HUES6 (cell line): ENCODE results near the gene ZBTB22.
"Not testable (repeated sequence)": the region's sequence is repeated elsewhere in the genome, so short reads cannot be mapped to it uniquely, and the experiment has no call there.

ENCODE experiments used
- H3K27ac ChIP-seq: 2 replicates; pipeline ENCODE4 v1.7.0; 2013; ENCODE audit warnings: low read depth, mild to moderate bottlenecking, low read length, inconsistent platforms
- H3K27me3 ChIP-seq: 2 replicates; pipeline ENCODE4 v1.6.1; 2013; ENCODE audit warnings: low read length; ENCODE audit not compliant: control insufficient read depth, insufficient read depth
- H3K36me3 ChIP-seq: 2 replicates; pipeline ENCODE4 v1.6.1; 2013; ENCODE audit warnings: low read length; ENCODE audit not compliant: control insufficient read depth, insufficient read depth
- H3K4me1 ChIP-seq: 2 replicates; pipeline ENCODE4 v1.6.1; 2013; ENCODE audit warnings: low read length; ENCODE audit not compliant: control insufficient read depth, insufficient read depth
- H3K4me3 ChIP-seq: 2 replicates; pipeline ENCODE4 v1.5.1; 2013; ENCODE audit warnings: low read depth, low read length
- H3K9ac ChIP-seq: one replicate; pipeline ENCODE4 v1.6.1; 2013; ENCODE audit warnings: mild to moderate bottlenecking, low read length
- H3K9me3 ChIP-seq: 2 replicates; pipeline ENCODE4 v1.6.1; 2013; ENCODE audit warnings: low read depth, low read length; ENCODE audit not compliant: control insufficient read depth, insufficient read depth

ZBTB22 gene

GRCh38 chr6:33317669-33318425, at the start of gene ZBTB22:
Gene ZBTB22 (minus strand): TSS chr6:33317744. CDS start chr6:33316916, 828 bp downstream.
- peaks cover 32% of the 10 kb centered on the region for H3K36me3 ChIP-seq
- H3K4me3 ChIP-seq = peak within 1 kb of the TSS; percentile 96
- peaks cover 37% of the 10 kb centered on the region for H3K4me1 ChIP-seq
- no peaks in the 10 kb centered on the region for H3K27me3 ChIP-seq
- no peaks in the 10 kb centered on the region for H3K9me3 ChIP-seq
- peak within 1 kb of the TSS; percentile 26; the same call in 1 of the 2 replicates for H3K27ac ChIP-seq
- peak within 1 kb of the TSS; percentile 90 for H3K9ac ChIP-seq

DNA sequence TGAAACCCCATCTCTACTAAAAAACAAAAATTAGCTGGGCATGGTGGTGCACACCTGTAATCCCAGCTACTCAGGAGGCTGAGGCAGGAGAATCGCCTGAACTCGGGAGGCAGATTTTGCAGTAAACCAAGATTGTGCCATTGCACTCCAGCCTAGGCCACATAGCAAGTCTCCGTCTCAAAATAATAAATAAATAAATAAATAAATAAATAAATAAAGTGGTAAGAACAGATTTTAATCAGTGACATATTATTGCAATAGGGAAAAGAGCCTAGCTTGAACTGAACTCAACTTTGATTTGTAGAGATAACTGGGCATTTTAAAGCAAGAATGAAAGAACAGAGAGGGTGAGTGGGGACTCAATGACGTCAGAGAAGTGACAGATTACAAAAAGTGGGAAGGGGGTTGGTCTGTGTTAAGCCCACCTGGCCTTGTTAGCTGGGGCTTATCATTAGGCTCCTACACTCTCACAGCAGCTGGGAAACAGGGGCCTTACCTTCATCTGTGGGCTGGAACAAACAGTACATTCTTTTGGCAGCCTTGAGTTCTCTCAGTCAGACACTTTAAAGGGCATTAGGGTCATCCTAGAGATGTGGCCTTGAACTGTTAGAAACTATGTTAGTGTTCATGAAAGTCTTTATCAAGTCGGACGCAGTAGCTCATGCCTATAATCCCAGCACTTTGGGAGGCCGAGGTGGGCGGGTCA, 49.6 kb upstream of the ZBTB22 start:
- Histone ChIP-seq H3K4me1 (peaks cover 11% of the 10 kb centered on the region), H3K27ac (no peak overlapping the region), H3K27me3 (no peaks in the 10 kb centered on the region), H3K36me3 (no peaks in the 10 kb centered on the region), H3K9me3 (no peaks in the 10 kb centered on the region), H3K9ac (no peak overlapping the region), H3K4me3 (no peak overlapping the region)

- not testable (repeated sequence) for H3K27ac ChIP-seq, H3K27me3 ChIP-seq, H3K4me3 ChIP-seq, H3K36me3 ChIP-seq, H3K9ac ChIP-seq, H3K9me3 ChIP-seq
- H3K4me1 ChIP-seq = peaks cover 10% of the 10 kb centered on the region; the same call in 1 of the 2 replicates
Measured at GRCh38 chr6:33365206-33365971, 47.8 kb upstream of the ZBTB22 start.

DNA sequence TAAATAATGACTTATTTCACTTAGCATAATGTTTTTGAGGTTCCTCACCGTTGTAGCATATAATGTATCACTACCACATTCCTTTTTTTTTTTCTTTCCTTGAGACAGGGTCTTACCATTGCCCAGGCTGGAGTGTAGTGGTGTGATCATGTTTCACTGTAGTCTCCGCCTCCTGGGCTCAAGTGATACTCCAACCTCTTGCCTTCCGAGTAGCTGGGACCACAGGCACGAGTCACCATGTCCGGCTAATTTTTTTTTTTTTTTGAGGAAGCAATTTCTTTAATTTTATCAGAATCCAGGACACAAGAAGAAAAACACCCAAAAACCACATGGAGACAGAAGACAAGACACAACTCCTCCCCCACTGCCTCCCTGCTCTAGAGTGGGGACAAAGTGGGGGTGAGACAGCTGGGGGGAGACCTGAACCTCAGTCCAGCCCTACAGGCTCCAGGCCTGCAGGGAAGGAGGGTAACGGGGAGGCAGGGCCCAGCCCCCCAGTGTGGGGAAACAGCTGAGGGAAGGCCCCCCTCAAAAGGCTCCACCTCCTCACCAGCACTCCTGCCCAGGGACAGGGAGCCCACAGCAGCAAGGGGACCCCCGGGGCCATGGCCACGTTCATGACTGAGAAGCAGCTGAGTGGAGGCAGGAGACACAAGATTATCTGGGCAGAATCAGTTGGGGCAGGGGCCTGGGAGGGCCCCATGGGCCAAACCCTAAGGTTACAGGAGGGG, 47.1 kb upstream of the ZBTB22 start:
- not testable (repeated sequence) for H3K4me3 ChIP-seq, H3K9me3 ChIP-seq, H3K27me3 ChIP-seq, H3K36me3 ChIP-seq, H3K9ac ChIP-seq, H3K27ac ChIP-seq
- peaks cover 10% of the 10 kb centered on the region; the same call in 1 of the 2 replicates for H3K4me1 ChIP-seq

- not testable (repeated sequence) for H3K9me3 ChIP-seq, H3K27ac ChIP-seq, H3K4me3 ChIP-seq, H3K36me3 ChIP-seq, H3K27me3 ChIP-seq, H3K9ac ChIP-seq
- H3K4me1 ChIP-seq = peaks cover 10% of the 10 kb centered on the region; the same call in 1 of the 2 replicates
Measured at GRCh38 chr6:33363486-33363885, 45.9 kb upstream of the ZBTB22 start.

DNA sequence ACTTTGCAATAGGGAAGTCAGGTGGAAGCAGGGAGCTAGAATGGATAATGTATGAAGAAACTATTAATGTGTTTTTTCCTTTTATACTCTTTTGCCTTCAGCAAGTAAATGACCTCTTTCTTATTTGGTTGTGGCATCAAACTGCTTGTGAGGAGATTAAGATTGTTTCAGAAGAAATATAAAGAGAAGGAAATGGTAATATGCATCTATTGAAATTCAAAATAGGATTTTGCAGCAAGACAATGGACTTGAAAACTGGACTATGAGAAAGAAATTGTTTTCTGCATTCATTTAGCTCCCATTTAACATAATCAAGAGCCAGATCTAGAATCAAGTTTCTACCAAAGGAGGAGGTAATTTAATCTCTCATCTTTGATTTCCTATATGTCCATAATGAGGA, 41.8 kb upstream of the ZBTB22 start:
- Histone ChIP-seq H3K4me1 (peaks cover 4% of the 10 kb centered on the region; the same call in 1 of the 2 replicates), H3K36me3 (no peaks in the 10 kb centered on the region), H3K27me3 (no peaks in the 10 kb centered on the region), H3K27ac (no peak overlapping the region), H3K9ac (no peak overlapping the region), H3K9me3 (peaks cover 13% of the 10 kb centered on the region), H3K4me3 (no peak overlapping the region)

- H3K27me3 ChIP-seq, H3K4me1 ChIP-seq, H3K9ac ChIP-seq, H3K4me3 ChIP-seq, H3K27ac ChIP-seq, H3K36me3 ChIP-seq: not testable (repeated sequence)
- peaks cover 13% of the 10 kb centered on the region for H3K9me3 ChIP-seq
Measured at GRCh38 chr6:33357160-33357871, 39.8 kb upstream of the ZBTB22 start.

- no peak overlapping the region for H3K9ac ChIP-seq
- H3K4me1 ChIP-seq = no peaks in the 10 kb centered on the region
- H3K27ac ChIP-seq = no peak overlapping the region
- peaks cover 13% of the 10 kb centered on the region for H3K9me3 ChIP-seq
- H3K4me3 ChIP-seq = no peak overlapping the region
- no peaks in the 10 kb centered on the region for H3K36me3 ChIP-seq
- no peaks in the 10 kb centered on the region for H3K27me3 ChIP-seq
Measured at GRCh38 chr6:33356295-33356694, 38.8 kb upstream of the ZBTB22 start.

DNA sequence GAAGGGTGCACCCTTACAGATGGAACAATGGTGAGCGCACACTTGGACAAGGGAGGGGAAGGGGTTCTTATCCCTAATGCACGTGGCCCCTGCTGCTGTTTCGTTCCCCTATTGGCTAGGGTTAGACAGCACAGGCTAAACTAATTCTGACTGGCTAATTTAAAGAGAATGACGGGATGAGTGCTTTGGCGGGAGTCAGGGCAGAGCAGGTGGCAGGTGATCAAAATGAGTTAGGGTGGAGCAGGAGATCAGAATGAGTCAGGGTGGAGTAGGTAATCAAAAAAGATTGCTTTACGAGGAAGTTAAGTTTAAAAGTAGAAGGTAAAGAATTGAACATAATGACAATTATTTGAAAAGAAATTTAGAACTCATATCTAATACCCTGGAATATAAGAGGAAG, 38.3 kb upstream of the ZBTB22 start:
- not testable (repeated sequence) for H3K27ac ChIP-seq

GRCh38 chr6:33347816-33348215, 30.3 kb upstream of the ZBTB22 start:
- Histone ChIP-seq H3K27ac (no peak overlapping the region), H3K4me3 (no peak overlapping the region), H3K9ac (no peak overlapping the region), H3K4me1 (peaks cover 4% of the 10 kb centered on the region; the same call in 1 of the 2 replicates), H3K36me3 (no peaks in the 10 kb centered on the region), H3K9me3 (no peaks in the 10 kb centered on the region), H3K27me3 (no peaks in the 10 kb centered on the region)

More for the DNA sequence above, 38.3 kb upstream of the ZBTB22 start:
- H3K9me3 ChIP-seq = peaks cover 13% of the 10 kb centered on the region
- not testable (repeated sequence) for H3K4me1 ChIP-seq, H3K36me3 ChIP-seq, H3K4me3 ChIP-seq, H3K9ac ChIP-seq, H3K27me3 ChIP-seq
